ENCODE measurements around the gene LRRC37A3. TPM values are rescaled to one million over a fixed set of nuclear protein-coding genes. Genes with fewer than 3 reads are reported as not detected.
"Not testable (repeated sequence)": the region's sequence is repeated elsewhere in the genome, so short reads cannot be mapped to it uniquely, and the experiment has no call there.

LRRC37A3 gene
- total RNA-seq, 2 experiments from 2014 or later: 6.5 to 7.8 TPM

GRCh38 chr17:64938925-64939474 is 19.7 kb upstream of the LRRC37A3 start:
- DNase-seq: peak; percentile 44
- Mint-ChIP-seq H3K27me3 (no peaks in the 10 kb centered on the region), H3K4me3 (no peak overlapping the region), H3K27ac (peak overlapping the region; percentile 71), H3K9me3 (no peaks in the 10 kb centered on the region), H3K4me1 (peaks cover 15% of the 10 kb centered on the region), H3K36me3 (ENCODE audit: low read depth) (no peaks in the 10 kb centered on the region)
- POLR2A ChIA-PET: no interaction called here
- CTCF ChIA-PET: interaction anchor here (0.6 to 1.9 kb wide), 4 partner anchors 20 to 1303 kb away, joined by 3 to 7 read pairs (median 4); partner anchors contain the start of gene LRRC37A3

- no peak for DNase-seq
Observed at GRCh38 chr17:64938290-64938689, 19.0 kb upstream of the LRRC37A3 start.

GRCh38 chr17:64936117-64936516 is 16.8 kb upstream of the LRRC37A3 start:
- DNase-seq: no peak
- Mint-ChIP-seq H3K9me3 (no peaks in the 10 kb centered on the region), H3K36me3 (ENCODE audit: low read depth) (no peaks in the 10 kb centered on the region), H3K27me3 (no peaks in the 10 kb centered on the region), H3K4me1 (peaks cover 15% of the 10 kb centered on the region), H3K27ac (no peak overlapping the region), H3K4me3 (no peak overlapping the region)
- CTCF ChIA-PET: no interaction called here
- POLR2A ChIA-PET: no interaction called here

More at GRCh38 chr17:64938290-64938689, 19.0 kb upstream of the LRRC37A3 start:
- no peak overlapping the region for H3K27ac Mint-ChIP-seq
- no peak overlapping the region for H3K4me3 Mint-ChIP-seq
- peaks cover 15% of the 10 kb centered on the region for H3K4me1 Mint-ChIP-seq
- POLR2A ChIA-PET: no interaction called here
- no peaks in the 10 kb centered on the region for H3K27me3 Mint-ChIP-seq
- H3K36me3 Mint-ChIP-seq (ENCODE audit: low read depth): no peaks in the 10 kb centered on the region
- CTCF ChIA-PET: interaction anchor here (0.6 to 1.9 kb wide), 4 partner anchors 17 to 198 kb away, joined by 3 to 7 read pairs (median 4); partner anchors contain the start of gene LRRC37A3
- no peaks in the 10 kb centered on the region for H3K9me3 Mint-ChIP-seq

GRCh38 chr17:64934284-64934778 is 15.1 kb upstream of the LRRC37A3 start:
- H3K9me3 Mint-ChIP-seq; H3K27me3 Mint-ChIP-seq; H3K27ac Mint-ChIP-seq; CTCF ChIA-PET; H3K36me3 Mint-ChIP-seq (ENCODE audit: low read depth); H3K4me3 Mint-ChIP-seq; DNase-seq; POLR2A ChIA-PET: not testable (repeated sequence)
- H3K4me1 Mint-ChIP-seq: peaks cover 18% of the 10 kb centered on the region

- DNase-seq; H3K36me3 Mint-ChIP-seq (ENCODE audit: low read depth); H3K4me3 Mint-ChIP-seq; CTCF ChIA-PET; H3K4me1 Mint-ChIP-seq; H3K27ac Mint-ChIP-seq; H3K9me3 Mint-ChIP-seq; POLR2A ChIA-PET; H3K27me3 Mint-ChIP-seq: not testable (repeated sequence)
Observed at GRCh38 chr17:64932850-64933249, 13.6 kb upstream of the LRRC37A3 start.

GRCh38 chr17:64930374-64930773 is 11.1 kb upstream of the LRRC37A3 start:
- H3K27ac Mint-ChIP-seq; CTCF ChIA-PET; H3K4me1 Mint-ChIP-seq; H3K4me3 Mint-ChIP-seq; H3K27me3 Mint-ChIP-seq; DNase-seq; H3K36me3 Mint-ChIP-seq (ENCODE audit: low read depth); POLR2A ChIA-PET; H3K9me3 Mint-ChIP-seq: not testable (repeated sequence)

- H3K4me1 Mint-ChIP-seq; H3K4me3 Mint-ChIP-seq; POLR2A ChIA-PET; H3K9me3 Mint-ChIP-seq; H3K27ac Mint-ChIP-seq; H3K36me3 Mint-ChIP-seq (ENCODE audit: low read depth); CTCF ChIA-PET; DNase-seq; H3K27me3 Mint-ChIP-seq: not testable (repeated sequence)
Observed at GRCh38 chr17:64929419-64930209, 10.3 kb upstream of the LRRC37A3 start.

- H3K27ac Mint-ChIP-seq; H3K9me3 Mint-ChIP-seq; H3K4me3 Mint-ChIP-seq; CTCF ChIA-PET; DNase-seq; POLR2A ChIA-PET; H3K27me3 Mint-ChIP-seq; H3K36me3 Mint-ChIP-seq (ENCODE audit: low read depth); H3K4me1 Mint-ChIP-seq: not testable (repeated sequence)
Observed at GRCh38 chr17:64928701-64929100, 9.4 kb upstream of the LRRC37A3 start.

GRCh38 chr17:64927444-64927843 is 8.2 kb upstream of the LRRC37A3 start:
- DNase-seq: peak; percentile 86
- CTCF ChIA-PET: interaction anchor here (0.6 to 1.1 kb wide), 2 partner anchors 8 to 13 kb away, joined by 3 to 4 read pairs; partner anchors contain the start of gene LRRC37A3
- H3K9me3 Mint-ChIP-seq; H3K27me3 Mint-ChIP-seq; H3K4me3 Mint-ChIP-seq; H3K36me3 Mint-ChIP-seq (ENCODE audit: low read depth); POLR2A ChIA-PET; H3K27ac Mint-ChIP-seq: not testable (repeated sequence)
- H3K4me1 Mint-ChIP-seq: peaks cover 17% of the 10 kb centered on the region

GRCh38 chr17:64926430-64926829 is 7.2 kb upstream of the LRRC37A3 start:
- CTCF ChIA-PET; POLR2A ChIA-PET; H3K27ac Mint-ChIP-seq; DNase-seq; H3K4me3 Mint-ChIP-seq; H3K27me3 Mint-ChIP-seq; H3K9me3 Mint-ChIP-seq; H3K36me3 Mint-ChIP-seq (ENCODE audit: low read depth): not testable (repeated sequence)
- peaks cover 18% of the 10 kb centered on the region for H3K4me1 Mint-ChIP-seq

GRCh38 chr17:64925244-64925643 is 6.0 kb upstream of the LRRC37A3 start:
- H3K27ac Mint-ChIP-seq; H3K9me3 Mint-ChIP-seq; H3K27me3 Mint-ChIP-seq; CTCF ChIA-PET; DNase-seq; H3K4me3 Mint-ChIP-seq; H3K36me3 Mint-ChIP-seq (ENCODE audit: low read depth); POLR2A ChIA-PET: not testable (repeated sequence)
- H3K4me1 Mint-ChIP-seq: peaks cover 18% of the 10 kb centered on the region

GRCh38 chr17:64923051-64923568 is 3.8 kb upstream of the LRRC37A3 start:
- H3K4me1 Mint-ChIP-seq: peaks cover 19% of the 10 kb centered on the region
- peak overlapping the region; percentile 46 for H3K27ac Mint-ChIP-seq
- H3K36me3 Mint-ChIP-seq (ENCODE audit: low read depth); H3K27me3 Mint-ChIP-seq; POLR2A ChIA-PET; H3K4me3 Mint-ChIP-seq; H3K9me3 Mint-ChIP-seq; DNase-seq; CTCF ChIA-PET: not testable (repeated sequence)

- Mint-ChIP-seq H3K4me3 (peak overlapping the region; percentile 81), H3K36me3 (ENCODE audit: low read depth) (no peaks in the 10 kb centered on the region), H3K27me3 (no peaks in the 10 kb centered on the region), H3K4me1 (peaks cover 13% of the 10 kb centered on the region), H3K27ac (peak overlapping the region; percentile 93), H3K9me3 (no peaks in the 10 kb centered on the region)
- POLR2A ChIA-PET: no interaction called here
- CTCF ChIA-PET: interaction anchor here (1.5 to 2.0 kb wide), 2 partner anchors 20 to 180 kb away, joined by 6 to 11 read pairs; no protein-coding TSS in a partner anchor
- no peak for DNase-seq
Observed at GRCh38 chr17:64920419-64921172, 1.3 kb upstream of the LRRC37A3 start.

All from activated CD4-positive, alpha-beta T cell treated with anti-CD3 and anti-CD28 coated beads, Interleukin-2, amount 10 ng/mL, durations not matched to agents 7 days and 5 days (primary cell).